Dermis microvascular lymphatic vessel endothelial cell (primary cell): ENCODE measurements around the gene LSG1. TPM values are rescaled to one million over a fixed set of nuclear protein-coding genes. Genes with fewer than 3 reads are reported as not detected.

Source experiments
- DNase-seq, 2 donors: peaks; one replicate each; pipeline versions ENCODE4 v3.0.0 to v3.0.0-alpha.2; 2010; ENCODE audit warnings: low read depth in 2 of 2
- total RNA-seq: library from RNA; depleted of rRNA; stranded (reverse); fragments of >200 nt; gene quantifications from 2 replicates; pipeline ENCODE4 v1.2.1, GENCODE V29; 2014

The LSG1 gene
- total RNA-seq, 1 donor from 2014 or later = 51.6 TPM

- DNase-seq = peak in 1 of 2 donors; percentile 75
Measured at GRCh38 chr3:194687638-194688199, 15.7 kb upstream of the LSG1 start.

- peak in 1 of 2 donors; percentile 47 for DNase-seq
Measured at GRCh38 chr3:194686816-194687637, 15.0 kb upstream of the LSG1 start.

GRCh38 chr3:194686414-194686815 lies 14.4 kb upstream of the LSG1 start:
- peak in 1 of 2 donors; percentile 25 for DNase-seq

- peak; percentile 87 to 95 for DNase-seq
Measured at GRCh38 chr3:194685718-194686413, 13.9 kb upstream of the LSG1 start, which contains the start of gene FAM43A. Gene FAM43A (plus strand): TSS chr3:194685883. CDS start chr3:194686827, 944 bp downstream.

- DNase-seq = no peak
Measured at GRCh38 chr3:194685065-194685717, 13.2 kb upstream of the LSG1 start.

GRCh38 chr3:194683380-194683779 lies 11.4 kb upstream of the LSG1 start:
- DNase-seq = no peak

- peak; percentile 88 to 90 for DNase-seq
Measured at GRCh38 chr3:194682694-194683310, 10.8 kb upstream of the LSG1 start.

- DNase-seq = no peak
Measured at GRCh38 chr3:194682189-194682693, 10.2 kb upstream of the LSG1 start.

GRCh38 chr3:194680888-194681615 lies 9.1 kb upstream of the LSG1 start:
- no peak for DNase-seq

- no peak for DNase-seq
Measured at GRCh38 chr3:194676471-194676870, 4.5 kb upstream of the LSG1 start.

GRCh38 chr3:194675680-194676079 lies 3.7 kb upstream of the LSG1 start:
- no peak for DNase-seq

GRCh38 chr3:194675081-194675640 lies 3.2 kb upstream of the LSG1 start:
- no peak for DNase-seq

- no peak for DNase-seq
Measured at GRCh38 chr3:194673761-194674160, 1.8 kb upstream of the LSG1 start.

GRCh38 chr3:194672876-194673275 lies 885 bp upstream of the LSG1 start:
- DNase-seq = peak in 1 of 2 donors; percentile 52

- peak; percentile 20 to 52 for DNase-seq
Measured at GRCh38 chr3:194671511-194671899, 486 bp downstream of the LSG1 start.

GRCh38 chr3:194667363-194667762 lies 4.6 kb downstream of the LSG1 start:
- peak in 1 of 2 donors; percentile 18 for DNase-seq

GRCh38 chr3:194664857-194665256 lies 7.1 kb downstream of the LSG1 start:
- DNase-seq = peak in 1 of 2 donors; percentile 87

- no peak for DNase-seq
Measured at GRCh38 chr3:194661946-194662345, 10.0 kb downstream of the LSG1 start.

GRCh38 chr3:194661374-194661773 lies 10.6 kb downstream of the LSG1 start:
- DNase-seq = peak in 1 of 2 donors; percentile 80

- no peak for DNase-seq
Measured at GRCh38 chr3:194659778-194660177, 12.2 kb downstream of the LSG1 start.
